Measurements from ENCODE around the gene ZCCHC9.
"Not testable (repeated sequence)": the region's sequence is repeated elsewhere in the genome, so short reads cannot be mapped to it uniquely, and the experiment has no call there.

The ZCCHC9 gene

GRCh38 chr5:81316571-81316970 is 15.2 kb downstream of the ZCCHC9 start:
- no peak overlapping the region for H3K4me3 ChIP-seq (ENCODE audit: low read depth, low read length)
- TF ChIP-seq CTCF (IDR thresholded peaks at IDR 0.05; ENCODE audit: borderline replicate concordance, insufficient read depth, low read depth, low read length): no peak

- no peak for TF ChIP-seq CTCF (IDR thresholded peaks at IDR 0.05; ENCODE audit: borderline replicate concordance, insufficient read depth, low read depth, low read length)
- H3K4me3 ChIP-seq (ENCODE audit: low read depth, low read length): no peak overlapping the region
Observed at GRCh38 chr5:81317536-81317935, 16.1 kb downstream of the ZCCHC9 start.

- no peak for TF ChIP-seq CTCF (IDR thresholded peaks at IDR 0.05; ENCODE audit: borderline replicate concordance, insufficient read depth, low read depth, low read length)
- no peak overlapping the region for H3K4me3 ChIP-seq (ENCODE audit: low read depth, low read length)
Observed at GRCh38 chr5:81326554-81326953, 25.2 kb downstream of the ZCCHC9 start.

GRCh38 chr5:81334304-81335061 is 33.1 kb downstream of the ZCCHC9 start:
- no peak overlapping the region for H3K4me3 ChIP-seq (ENCODE audit: low read depth, low read length)
- no peak for TF ChIP-seq CTCF (IDR thresholded peaks at IDR 0.05; ENCODE audit: borderline replicate concordance, insufficient read depth, low read depth, low read length)

GRCh38 chr5:81335946-81336345 is 34.6 kb downstream of the ZCCHC9 start:
- TF ChIP-seq CTCF (IDR thresholded peaks at IDR 0.05; ENCODE audit: borderline replicate concordance, insufficient read depth, low read depth, low read length): no peak
- H3K4me3 ChIP-seq (ENCODE audit: low read depth, low read length): no peak overlapping the region

- no peak overlapping the region for H3K4me3 ChIP-seq (ENCODE audit: low read depth, low read length)
- no peak for TF ChIP-seq CTCF (IDR thresholded peaks at IDR 0.05; ENCODE audit: borderline replicate concordance, insufficient read depth, low read depth, low read length)
Observed at GRCh38 chr5:81336556-81336955, 35.2 kb downstream of the ZCCHC9 start.

GRCh38 chr5:81337803-81338202 is 36.4 kb downstream of the ZCCHC9 start:
- no peak overlapping the region for H3K4me3 ChIP-seq (ENCODE audit: low read depth, low read length)
- TF ChIP-seq CTCF (IDR thresholded peaks at IDR 0.05; ENCODE audit: borderline replicate concordance, insufficient read depth, low read depth, low read length): no peak

- H3K4me3 ChIP-seq (ENCODE audit: low read depth, low read length): not testable (repeated sequence)
Observed at GRCh38 chr5:81338213-81338612, 36.8 kb downstream of the ZCCHC9 start.

All from GM12875 (cell line).